Activated CD4-positive, alpha-beta T cell treated with anti-CD3 and anti-CD28 coated beads for 36 hours (primary cell): Measurements from ENCODE around the gene CFAP97D2. TPM values are rescaled to one million over a fixed set of nuclear protein-coding genes. Genes with fewer than 3 reads are reported as not detected.
A peak's percentile ranks its signal among the peaks of the same experiment; 100 is the strongest.
"Not testable (repeated sequence)": the region's sequence is repeated elsewhere in the genome, so short reads cannot be mapped to it uniquely, and the experiment has no call there.

ENCODE experiments used
- ATAC-seq: fragments of 200-7000 bp; cut with Tn5 transposase; one replicate; pipeline ENCODE4 v1.10.0; 2021; ENCODE audit warnings: mild to moderate bottlenecking, moderate library complexity
- CTCF ChIA-PET: fragments of 350-600 bp; sonication (Branson Sonifier 250); formaldehyde crosslinking; loops from one replicate; lab custom pipeline; 2021; ENCODE audit warnings: antibody characterized with exemption; lab: Charles Lee
- POLR2A ChIA-PET: fragments of 350-600 bp; sonication (Branson Sonifier 250); formaldehyde crosslinking; loops from one replicate; lab custom pipeline; 2021; ENCODE audit warnings: antibody characterized with exemption, inconsistent platforms; lab: Charles Lee
- DNase-seq: peaks from one replicate; pipeline ENCODE4 v3.0.0-alpha.2; 2020
- H3K27ac Mint-ChIP-seq: one replicate; pipeline ENCODE4 v1.8.0; 2021; ENCODE audit warnings: mixed read lengths
- H3K27me3 Mint-ChIP-seq: one replicate; pipeline ENCODE4 v1.8.0; 2021; ENCODE audit warnings: mixed read lengths
- H3K36me3 Mint-ChIP-seq: one replicate; pipeline ENCODE4 v1.8.0; 2021; ENCODE audit warnings: low read depth, mixed read lengths
- H3K4me1 Mint-ChIP-seq: one replicate; pipeline ENCODE4 v1.8.0; 2021; ENCODE audit warnings: mixed read lengths
- H3K4me3 Mint-ChIP-seq: one replicate; pipeline ENCODE4 v1.8.0; 2021; ENCODE audit warnings: mild to moderate bottlenecking, moderate library complexity, mixed read lengths
- H3K9me3 Mint-ChIP-seq: one replicate; pipeline ENCODE4 v1.8.0; 2021; ENCODE audit warnings: low read depth, mixed read lengths
- intact Hi-C, 2 experiments: fragments of 100-400 bp; cut with DNase I in 1 of 2; cut with micrococcal nuclease in 1 of 2; formaldehyde crosslinking; loops; one replicate each; pipeline versions ENCODE4 v1.14.2 to v1.15.1; 2022 to 2024; cut with DNase I, micrococcal nuclease
- total RNA-seq, 2 experiments: library from RNA; stranded (reverse); gene quantifications; one replicate each; pipeline ENCODE4 v1.2.3, GENCODE V29; 2021

CFAP97D2 gene
- total RNA-seq, 2 experiments from 2014 or later, result not detected

GRCh38 chr13:114234645-114235421 is 55.8 kb downstream of the CFAP97D2 start, which contains the start of gene CDC16:
Gene CDC16 (plus strand): TSS chr13:114234897. CDS start chr13:114235085, 188 bp downstream.
- Mint-ChIP-seq H3K4me1 (peaks cover 40% of the 10 kb centered on the region), H3K36me3 (peaks cover 36% of the 10 kb centered on the region), H3K9me3 (peaks cover 1% of the 10 kb centered on the region), H3K27ac (peak within 1 kb of the TSS; percentile 95), H3K27me3 (no peaks in the 10 kb centered on the region), H3K4me3 (peak within 1 kb of the TSS; percentile 85)
- ChIA-PET POLR2A (interaction anchor here (0.7 kb wide), 1 partner anchor 283 kb away, joined by 3 read pairs; no protein-coding TSS in a partner anchor), CTCF (interaction anchor here (0.8 to 1.2 kb wide), 2 partner anchors 9 to 125 kb away, joined by 3 read pairs; no protein-coding TSS in a partner anchor)
- DNase-seq (peak; percentile 95), ATAC-seq (peak; percentile 94)
- intact Hi-C loops, result loop anchor here (1.0 to 2.0 kb wide), 7 partner anchors 46 to 650 kb away; partner anchors contain the start of genes CHAMP1 (in 1 of the 2), TFDP1 (in 1 of the 2) and UPF3A (in 1 of the 2)

- Mint-ChIP-seq H3K27me3 (no peaks in the 10 kb centered on the region), H3K36me3 (peaks cover 38% of the 10 kb centered on the region), H3K4me1 (peaks cover 34% of the 10 kb centered on the region), H3K4me3 (peak overlapping the region; percentile 85), H3K9me3 (peaks cover 1% of the 10 kb centered on the region), H3K27ac (peak overlapping the region; percentile 81)
- CTCF ChIA-PET, result interaction anchor here (1.0 to 1.5 kb wide), 3 partner anchors 10 to 107 kb away, joined by 3 to 4 read pairs (median 3); no protein-coding TSS in a partner anchor
- intact Hi-C loops, result loop anchor here (2.0 kb wide), 4 partner anchors 171 to 651 kb away; partner anchors contain the start of gene TFDP1 (in 1 of the 2)
- POLR2A ChIA-PET, result interaction anchor here (0.7 kb wide), 1 partner anchor 283 kb away, joined by 3 read pairs; no protein-coding TSS in a partner anchor
- ATAC-seq, result no peak
- DNase-seq, result no peak
These were observed 56.6 kb downstream of the CFAP97D2 start for GRCh38 chr13:114235697-114236096.

GRCh38 chr13:114236227-114236626 is 57.2 kb downstream of the CFAP97D2 start:
- H3K4me3 Mint-ChIP-seq, result peak overlapping the region; percentile 85
- intact Hi-C loops, result no loop called here
- no peaks in the 10 kb centered on the region for H3K27me3 Mint-ChIP-seq
- peaks cover 1% of the 10 kb centered on the region for H3K9me3 Mint-ChIP-seq
- ChIA-PET POLR2A (interaction anchor here (0.6 kb wide), 1 partner anchor 24 kb away, joined by 3 read pairs; no protein-coding TSS in a partner anchor), CTCF (interaction anchor here (0.8 to 1.5 kb wide), 4 partner anchors 10 to 106 kb away, joined by 3 to 5 read pairs (median 4); no protein-coding TSS in a partner anchor)
- ATAC-seq (no peak), DNase-seq (no peak)
- H3K27ac Mint-ChIP-seq, result peak overlapping the region; percentile 81
- peaks cover 43% of the 10 kb centered on the region for H3K36me3 Mint-ChIP-seq
- peaks cover 35% of the 10 kb centered on the region for H3K4me1 Mint-ChIP-seq

GRCh38 chr13:114237415-114238112 is 58.5 kb downstream of the CFAP97D2 start:
- Mint-ChIP-seq H3K9me3 (peaks cover 1% of the 10 kb centered on the region), H3K36me3 (peaks cover 56% of the 10 kb centered on the region), H3K27me3 (no peaks in the 10 kb centered on the region), H3K4me3 (no peak overlapping the region), H3K27ac (peak overlapping the region; percentile 28), H3K4me1 (peaks cover 36% of the 10 kb centered on the region)
- ChIA-PET CTCF (interaction anchor here (0.7 to 1.5 kb wide), 4 partner anchors 9 to 105 kb away, joined by 3 to 4 read pairs (median 3); no protein-coding TSS in a partner anchor), POLR2A (no interaction called here)
- ATAC-seq (no peak), DNase-seq (no peak)
- intact Hi-C loops, result no loop called here

GRCh38 chr13:114241918-114242317 is 62.9 kb downstream of the CFAP97D2 start:
- Mint-ChIP-seq H3K36me3 (peaks cover 81% of the 10 kb centered on the region), H3K27me3 (no peaks in the 10 kb centered on the region), H3K27ac (no peak overlapping the region), H3K4me3 (no peak overlapping the region), H3K4me1 (peaks cover 11% of the 10 kb centered on the region), H3K9me3 (no peaks in the 10 kb centered on the region)
- DNase-seq, result no peak
- CTCF ChIA-PET, result no interaction called here
- intact Hi-C loops, result no loop called here
- no peak for ATAC-seq
- POLR2A ChIA-PET, result no interaction called here

GRCh38 chr13:114243971-114244370 is 64.9 kb downstream of the CFAP97D2 start:
- intact Hi-C loops, result loop anchor here in 1 of 2 experiments (2.0 kb wide), 1 partner anchor 15 kb away; no protein-coding TSS in a partner anchor
- H3K4me3 Mint-ChIP-seq, result no peak overlapping the region
- CTCF ChIA-PET, result no interaction called here
- H3K4me1 Mint-ChIP-seq, result peaks cover 4% of the 10 kb centered on the region
- peaks cover 77% of the 10 kb centered on the region for H3K36me3 Mint-ChIP-seq
- ATAC-seq (no peak), DNase-seq (no peak)
- no peaks in the 10 kb centered on the region for H3K9me3 Mint-ChIP-seq
- POLR2A ChIA-PET, result no interaction called here
- H3K27ac Mint-ChIP-seq, result no peak overlapping the region
- no peaks in the 10 kb centered on the region for H3K27me3 Mint-ChIP-seq

GRCh38 chr13:114244637-114245036 is 65.6 kb downstream of the CFAP97D2 start:
- CTCF ChIA-PET, result interaction anchor here (0.7 kb wide), 1 partner anchor 642 kb away, joined by 3 read pairs; no protein-coding TSS in a partner anchor

GRCh38 chr13:114248011-114248410 is 69.0 kb downstream of the CFAP97D2 start:
- intact Hi-C loops, result no loop called here
- Mint-ChIP-seq H3K27me3 (no peaks in the 10 kb centered on the region), H3K27ac (no peak overlapping the region), H3K4me1 (no peaks in the 10 kb centered on the region), H3K36me3 (peaks cover 64% of the 10 kb centered on the region), H3K9me3 (no peaks in the 10 kb centered on the region), H3K4me3 (no peak overlapping the region)
- DNase-seq (no peak), ATAC-seq (no peak)
- ChIA-PET CTCF (no interaction called here), POLR2A (no interaction called here)

More at GRCh38 chr13:114244637-114245036, 65.6 kb downstream of the CFAP97D2 start:
- no peaks in the 10 kb centered on the region for H3K27me3 Mint-ChIP-seq
- H3K9me3 Mint-ChIP-seq, result no peaks in the 10 kb centered on the region
- no peak overlapping the region for H3K4me3 Mint-ChIP-seq
- POLR2A ChIA-PET, result no interaction called here
- DNase-seq (no peak), ATAC-seq (no peak)
- peaks cover 73% of the 10 kb centered on the region for H3K36me3 Mint-ChIP-seq
- H3K27ac Mint-ChIP-seq, result no peak overlapping the region
- peaks cover 4% of the 10 kb centered on the region for H3K4me1 Mint-ChIP-seq
- intact Hi-C loops, result loop anchor here in 1 of 2 experiments (2.0 kb wide), 1 partner anchor 14 kb away; no protein-coding TSS in a partner anchor

- Mint-ChIP-seq H3K9me3 (no peaks in the 10 kb centered on the region), H3K36me3 (peaks cover 65% of the 10 kb centered on the region), H3K4me1 (no peaks in the 10 kb centered on the region), H3K27ac (no peak overlapping the region), H3K4me3 (no peak overlapping the region), H3K27me3 (no peaks in the 10 kb centered on the region)
- ATAC-seq (no peak), DNase-seq (no peak)
- intact Hi-C loops, result no loop called here
- POLR2A ChIA-PET, result no interaction called here
- CTCF ChIA-PET, result interaction anchor here (1.1 kb wide), 1 partner anchor 13 kb away, joined by 3 read pairs; no protein-coding TSS in a partner anchor
These were observed 70.0 kb downstream of the CFAP97D2 start for GRCh38 chr13:114249077-114249476.

GRCh38 chr13:114251639-114252440 is 72.8 kb downstream of the CFAP97D2 start:
- H3K9me3 Mint-ChIP-seq, H3K27me3 Mint-ChIP-seq, H3K27ac Mint-ChIP-seq, DNase-seq, intact Hi-C loops, H3K4me1 Mint-ChIP-seq, ATAC-seq, H3K4me3 Mint-ChIP-seq: not testable (repeated sequence)
- ChIA-PET POLR2A (interaction anchor here (0.6 kb wide), 2 partner anchors 27 to 46 kb away, joined by 3 to 4 read pairs; no protein-coding TSS in a partner anchor), CTCF (interaction anchor here (1.1 to 1.6 kb wide), 2 partner anchors 10 to 84 kb away, joined by 3 to 4 read pairs; no protein-coding TSS in a partner anchor)
- H3K36me3 Mint-ChIP-seq, result peaks cover 58% of the 10 kb centered on the region
